ENCODE results near the gene OR51I1. TPM values are rescaled to one million over a fixed set of nuclear protein-coding genes. Genes with fewer than 3 reads are reported as not detected.

OR51I1 gene, protein sequence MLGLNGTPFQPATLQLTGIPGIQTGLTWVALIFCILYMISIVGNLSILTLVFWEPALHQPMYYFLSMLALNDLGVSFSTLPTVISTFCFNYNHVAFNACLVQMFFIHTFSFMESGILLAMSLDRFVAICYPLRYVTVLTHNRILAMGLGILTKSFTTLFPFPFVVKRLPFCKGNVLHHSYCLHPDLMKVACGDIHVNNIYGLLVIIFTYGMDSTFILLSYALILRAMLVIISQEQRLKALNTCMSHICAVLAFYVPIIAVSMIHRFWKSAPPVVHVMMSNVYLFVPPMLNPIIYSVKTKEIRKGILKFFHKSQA
- total RNA-seq: 0.60 TPM in 1 of 2 replicates, not detected in the other

GRCh38 chr11:5441414-5441813, at the start of gene OR51I1:
Gene OR51I1, minus strand, starts transcription at chr11:5441514. Its CDS starts 0 bp downstream, at chr11:5441514.

GRCh38 chr11:5488385-5488784, 47.1 kb upstream of the OR51I1 start, which contains the start of gene OR52D1:
Gene OR52D1, plus strand, starts transcription at chr11:5488685. Its CDS starts 22 bp downstream, at chr11:5488707.

GRCh38 chr11:5449023-5449422, 7.7 kb upstream of the OR51I1 start, which contains the start of gene OR51I2:
Gene OR51I2, plus strand, starts transcription at chr11:5449323. Its CDS starts 4,166 bp downstream, at chr11:5453489.

GRCh38 chr11:5421811-5422210, 19.5 kb downstream of the OR51I1 start, which contains the start of gene OR51Q1:
Gene OR51Q1, plus strand, starts transcription at chr11:5422111. Its CDS starts 90 bp downstream, at chr11:5422201.

Other genes starting within 250 kb of the OR51I1 start
- not detected in 2 replicates for gene OR51V1, start 240.8 kb downstream of the OR51I1 start, total RNA-seq
- gene HBB, start 214.4 kb downstream of the OR51I1 start, total RNA-seq: not detected in 2 replicates
- gene HBD, start 207.0 kb downstream of the OR51I1 start, total RNA-seq: 0.34 TPM in 1 of 2 replicates, not detected in the other
- not detected in 2 replicates for gene HBG1, start 191.7 kb downstream of the OR51I1 start, total RNA-seq
- gene HBG2, start 186.7 kb downstream of the OR51I1 start, total RNA-seq: 0.32 TPM in 1 of 2 replicates, not detected in the other
- 0.09 TPM in 1 of 2 replicates, not detected in the other for gene HBE1, start 171.6 kb downstream of the OR51I1 start, total RNA-seq
- gene OR51B4, start 139.6 kb downstream of the OR51I1 start, total RNA-seq: not detected in 2 replicates
- gene OR51B2, start 117.2 kb downstream of the OR51I1 start, total RNA-seq: not detected in 2 replicates
- gene OR51B5, start 98.0 kb downstream of the OR51I1 start, total RNA-seq: 0.26 and 0.32 TPM in 2 replicates
- not detected in 2 replicates for gene OR51B6, start 90.0 kb downstream of the OR51I1 start, total RNA-seq
- gene OR51M1, start 57.7 kb downstream of the OR51I1 start, total RNA-seq: not detected in 2 replicates
- gene OR51Q1, start 19.4 kb downstream of the OR51I1 start, total RNA-seq: not detected in 2 replicates
- gene OR51I2, start 7.8 kb upstream of the OR51I1 start, total RNA-seq: not detected in 2 replicates
- gene OR52D1, start 47.2 kb upstream of the OR51I1 start, total RNA-seq: not detected in 2 replicates
- 0.09 and 0.16 TPM in 2 replicates for gene UBQLN3, start 68.4 kb upstream of the OR51I1 start, total RNA-seq
- gene UBQLNL, start 75.2 kb upstream of the OR51I1 start, total RNA-seq: 0.16 and 0.17 TPM in 2 replicates
- gene OR52H1, start 107.0 kb upstream of the OR51I1 start, total RNA-seq: 0.60 and 0.63 TPM in 2 replicates
- gene OR52B6, start 139.4 kb upstream of the OR51I1 start, total RNA-seq: not detected in 2 replicates
- 2.5 and 3.8 TPM in 2 replicates for gene TRIM6, start 155.1 kb upstream of the OR51I1 start, total RNA-seq
- 19.4 and 23.1 TPM in 2 replicates for gene TRIM34, start 183.5 kb upstream of the OR51I1 start, total RNA-seq
- 37.8 and 45.6 TPM in 2 replicates for gene TRIM5, start 243.6 kb upstream of the OR51I1 start, total RNA-seq
- gene TRIM22, start 248.3 kb upstream of the OR51I1 start, total RNA-seq: 151 and 208 TPM in 2 replicates